Epithelial cell of esophagus (primary cell): ENCODE data around the gene GRK5.
"Not testable (repeated sequence)": the region's sequence is repeated elsewhere in the genome, so short reads cannot be mapped to it uniquely, and the experiment has no call there.

Source experiments
- DNase-seq: peaks from one replicate; pipeline ENCODE4 v3.0.0; 2010; ENCODE audit warnings: low read depth
- H3K4me3 ChIP-seq: 2 replicates; pipeline ENCODE4 v1.5.1; 2011; ENCODE audit warnings: mild to moderate bottlenecking, low read length, control low read depth
- TF ChIP-seq, protein P1 (sequence below): IDR thresholded peaks from 2 replicates; pipeline ENCODE4 v1.5.1; 2011; ENCODE audit warnings: low read depth, mild to moderate bottlenecking, low read length, control low read depth, inconsistent platforms; ENCODE audit not compliant: insufficient read depth; ENCODE audit errors: missing control alignments

Gene GRK5

GRCh38 chr10:119461380-119461779 is 254.0 kb downstream of the GRK5 start:
- peak; percentile 95 for DNase-seq
- TF ChIP-seq, protein P1, sequence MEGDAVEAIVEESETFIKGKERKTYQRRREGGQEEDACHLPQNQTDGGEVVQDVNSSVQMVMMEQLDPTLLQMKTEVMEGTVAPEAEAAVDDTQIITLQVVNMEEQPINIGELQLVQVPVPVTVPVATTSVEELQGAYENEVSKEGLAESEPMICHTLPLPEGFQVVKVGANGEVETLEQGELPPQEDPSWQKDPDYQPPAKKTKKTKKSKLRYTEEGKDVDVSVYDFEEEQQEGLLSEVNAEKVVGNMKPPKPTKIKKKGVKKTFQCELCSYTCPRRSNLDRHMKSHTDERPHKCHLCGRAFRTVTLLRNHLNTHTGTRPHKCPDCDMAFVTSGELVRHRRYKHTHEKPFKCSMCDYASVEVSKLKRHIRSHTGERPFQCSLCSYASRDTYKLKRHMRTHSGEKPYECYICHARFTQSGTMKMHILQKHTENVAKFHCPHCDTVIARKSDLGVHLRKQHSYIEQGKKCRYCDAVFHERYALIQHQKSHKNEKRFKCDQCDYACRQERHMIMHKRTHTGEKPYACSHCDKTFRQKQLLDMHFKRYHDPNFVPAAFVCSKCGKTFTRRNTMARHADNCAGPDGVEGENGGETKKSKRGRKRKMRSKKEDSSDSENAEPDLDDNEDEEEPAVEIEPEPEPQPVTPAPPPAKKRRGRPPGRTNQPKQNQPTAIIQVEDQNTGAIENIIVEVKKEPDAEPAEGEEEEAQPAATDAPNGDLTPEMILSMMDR, result peak; percentile 16
- H3K4me3 ChIP-seq, result no peak overlapping the region

DNA sequence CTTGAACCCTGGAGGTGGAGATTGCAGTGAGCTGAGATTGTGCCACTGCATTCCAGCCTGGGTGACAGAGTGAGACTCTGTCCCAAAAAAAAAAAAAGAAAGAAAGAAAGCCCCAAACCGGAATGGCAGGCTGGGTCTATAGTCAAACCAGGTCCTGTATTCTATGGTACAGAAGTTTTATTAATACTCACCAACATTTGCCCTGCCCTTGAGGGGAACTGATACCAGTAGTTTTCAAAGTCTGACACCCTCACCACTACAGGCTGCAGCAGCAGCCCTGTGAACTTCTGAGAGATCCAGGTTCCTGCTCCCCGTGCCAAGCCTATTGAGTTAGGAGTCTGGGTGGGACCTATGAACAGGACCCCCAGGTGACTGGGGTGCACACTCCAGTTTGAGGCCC is 254.6 kb downstream of the GRK5 start:
- no peak overlapping the region for H3K4me3 ChIP-seq
- TF ChIP-seq, protein P1, result no peak
- DNase-seq, result peak; percentile 52

GRCh38 chr10:119462773-119463172 is 255.4 kb downstream of the GRK5 start:
- no peak overlapping the region for H3K4me3 ChIP-seq
- TF ChIP-seq, protein P1, result no peak
- DNase-seq, result no peak

- H3K4me3 ChIP-seq, DNase-seq: not testable (repeated sequence)
Measured at GRCh38 chr10:119463195-119463594, 255.8 kb downstream of the GRK5 start.

DNA sequence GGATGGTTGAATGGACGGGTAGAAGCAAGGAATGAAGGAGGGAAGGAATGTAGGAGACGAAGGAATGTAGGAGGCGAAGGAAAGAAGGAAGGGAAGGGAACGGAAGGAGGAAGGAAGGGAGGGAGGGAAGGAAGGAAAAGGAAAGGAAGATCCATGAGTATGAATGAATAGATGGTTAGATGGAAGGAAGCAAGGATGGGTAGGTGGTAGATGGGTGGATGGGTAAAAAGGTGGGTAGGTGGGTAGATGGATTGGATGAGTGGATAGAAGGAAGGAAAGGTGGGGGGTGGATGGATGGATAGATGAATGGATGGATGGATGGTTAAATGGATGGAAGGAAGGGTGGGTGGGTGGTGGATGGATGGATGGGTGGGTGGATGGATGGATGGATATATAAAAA is 257.7 kb downstream of the GRK5 start:
- no peak overlapping the region for H3K4me3 ChIP-seq
- no peak for DNase-seq
- TF ChIP-seq, protein P1, result no peak

GRCh38 chr10:119466076-119466475 is 258.7 kb downstream of the GRK5 start:
- H3K4me3 ChIP-seq, result no peak overlapping the region
- no peak for DNase-seq
- TF ChIP-seq, protein P1, result no peak

GRCh38 chr10:119466655-119467054 is 259.3 kb downstream of the GRK5 start:
- no peak overlapping the region for H3K4me3 ChIP-seq
- TF ChIP-seq, protein P1, result no peak
- DNase-seq, result peak; percentile 67
